Vagina (tissue), 2 donors: ENCODE data around the gene CCDC8. TPM values are rescaled to one million over a fixed set of nuclear protein-coding genes. Genes with fewer than 3 reads are reported as not detected.

ENCODE experiments used
- DNase-seq, 2 donors: peaks; one replicate each; pipeline ENCODE4 v3.0.0-alpha.2; 2017; ENCODE audit errors: extremely low spot score in 2 of 2
- H3K27ac ChIP-seq: fragments of 200-600 bp; sonication (generic); one replicate; pipeline ENCODE4 v1.5.1; 2019
- H3K27me3 ChIP-seq: fragments of 200-600 bp; sonication (generic); one replicate; pipeline ENCODE4 v1.5.1; 2019
- H3K36me3 ChIP-seq, 2 donors: fragments of 200-600 bp; sonication (generic); one replicate each; pipeline ENCODE4 v1.5.1; 2017 to 2019
- H3K4me1 ChIP-seq: fragments of 200-600 bp; sonication (generic); one replicate; pipeline ENCODE4 v1.5.1; 2019
- H3K4me3 ChIP-seq, 2 donors: fragments of 200-600 bp; sonication (generic); 1 replicate in 1 of 2; 2 replicates in 1 of 2; pipeline ENCODE4 v1.5.1; 2016 to 2019
- H3K9me3 ChIP-seq: fragments of 200-600 bp; sonication (generic); one replicate; pipeline ENCODE4 v1.5.1; 2019
- POLR2A ChIP-seq, 2 donors: fragments of 450-650 bp; IDR thresholded peaks; one replicate each; pipeline ENCODE4 v1.6.1; 2017; ENCODE audit warnings: antibody characterized with exemption in 2 of 2, mild to moderate bottlenecking in 2 of 2, moderate library complexity in 2 of 2
- POLR2AphosphoS5 ChIP-seq, 2 donors: sonication (generic); formaldehyde crosslinking; IDR thresholded peaks; one replicate each; pipeline ENCODE4 v1.9.0; 2017; ENCODE audit warnings: antibody characterized with exemption in 2 of 2, mild to moderate bottlenecking in 2 of 2, low read depth in 1 of 2; ENCODE audit not compliant: insufficient read depth in 1 of 2
- intact Hi-C: fragments of 100-400 bp; cut with DNase I; formaldehyde crosslinking; loops from one replicate; pipeline ENCODE4 v1.15.1; 2023
- total RNA-seq: library from RNA; depleted of rRNA; stranded (reverse); fragments of >200 nt; gene quantifications from one replicate; pipeline ENCODE4 v1.2.3, GENCODE V29; 2016
- TF ChIP-seq, protein P1 (sequence below), 3 experiments: fragments of 450-650 bp in 2 of 3; fragments of 200-600 bp in 1 of 3; sonication (generic) in 1 of 3; IDR thresholded peaks; one replicate each; pipeline ENCODE4 v1.5.1; 2017 to 2019; ENCODE audit warnings: antibody characterized with exemption in 3 of 3, mild to moderate bottlenecking in 2 of 3, moderate library complexity in 2 of 3

The CCDC8 gene
- total RNA-seq, 1 donor from 2014 or later, result 7.4 TPM

DNA sequence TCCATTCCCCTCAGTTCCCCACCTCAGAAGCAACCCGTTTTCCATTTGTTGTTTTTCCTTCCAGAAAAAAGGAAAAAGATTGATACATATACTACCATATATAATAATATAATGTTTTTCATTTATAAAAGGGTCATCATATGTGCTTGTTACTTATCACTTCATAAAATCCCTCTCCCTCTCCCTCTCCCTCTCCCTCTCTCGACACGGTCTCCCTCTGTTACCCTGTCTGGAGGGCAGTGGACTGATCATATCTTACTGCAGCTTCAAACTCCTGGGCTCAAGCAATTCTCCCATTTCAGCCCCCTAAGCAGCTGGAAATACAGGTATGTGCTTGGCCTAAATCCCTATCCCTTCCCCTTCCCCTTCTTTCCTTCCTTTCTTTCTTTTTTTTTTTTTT, 40.9 kb upstream of the CCDC8 start:
- DNase-seq, result no peak
- Histone ChIP-seq H3K4me3 (no peak overlapping the region), H3K9me3 (no peaks in the 10 kb centered on the region), H3K27ac (no peak overlapping the region), H3K36me3 (no peaks in the 10 kb centered on the region), H3K4me1 (no peaks in the 10 kb centered on the region), H3K27me3 (no peaks in the 10 kb centered on the region)
- TF ChIP-seq, protein P1, sequence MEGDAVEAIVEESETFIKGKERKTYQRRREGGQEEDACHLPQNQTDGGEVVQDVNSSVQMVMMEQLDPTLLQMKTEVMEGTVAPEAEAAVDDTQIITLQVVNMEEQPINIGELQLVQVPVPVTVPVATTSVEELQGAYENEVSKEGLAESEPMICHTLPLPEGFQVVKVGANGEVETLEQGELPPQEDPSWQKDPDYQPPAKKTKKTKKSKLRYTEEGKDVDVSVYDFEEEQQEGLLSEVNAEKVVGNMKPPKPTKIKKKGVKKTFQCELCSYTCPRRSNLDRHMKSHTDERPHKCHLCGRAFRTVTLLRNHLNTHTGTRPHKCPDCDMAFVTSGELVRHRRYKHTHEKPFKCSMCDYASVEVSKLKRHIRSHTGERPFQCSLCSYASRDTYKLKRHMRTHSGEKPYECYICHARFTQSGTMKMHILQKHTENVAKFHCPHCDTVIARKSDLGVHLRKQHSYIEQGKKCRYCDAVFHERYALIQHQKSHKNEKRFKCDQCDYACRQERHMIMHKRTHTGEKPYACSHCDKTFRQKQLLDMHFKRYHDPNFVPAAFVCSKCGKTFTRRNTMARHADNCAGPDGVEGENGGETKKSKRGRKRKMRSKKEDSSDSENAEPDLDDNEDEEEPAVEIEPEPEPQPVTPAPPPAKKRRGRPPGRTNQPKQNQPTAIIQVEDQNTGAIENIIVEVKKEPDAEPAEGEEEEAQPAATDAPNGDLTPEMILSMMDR (IDR thresholded peaks at IDR 0.05), result no peak
- no peak for TF ChIP-seq POLR2AphosphoS5 (IDR thresholded peaks at IDR 0.05; ENCODE audit: insufficient read depth in 1 of 2, low read depth in 1 of 2)
- no peak for TF ChIP-seq POLR2A (IDR thresholded peaks at IDR 0.05)
- intact Hi-C loops, result no loop called here

DNA sequence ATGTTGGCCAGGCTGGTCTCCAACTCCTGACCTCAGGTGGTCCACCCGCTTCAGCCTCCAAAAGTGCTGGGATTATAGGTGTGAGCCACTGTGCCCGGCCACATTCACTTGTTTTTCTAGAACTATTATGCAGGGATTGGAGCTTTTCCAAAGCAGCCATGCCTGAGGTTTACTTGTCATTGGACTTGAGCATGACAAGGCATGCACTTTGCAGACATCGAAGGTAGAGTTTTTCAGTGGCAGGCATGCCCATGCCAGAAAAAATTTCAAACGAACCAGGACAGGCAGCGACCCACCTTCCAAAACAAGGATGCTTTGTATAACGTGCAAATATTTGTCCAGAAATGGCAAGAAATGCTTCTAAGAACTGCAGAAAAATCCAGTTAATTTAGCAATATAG, 40.3 kb upstream of the CCDC8 start:
- no peak for DNase-seq
- Histone ChIP-seq H3K27ac (no peak overlapping the region), H3K4me1 (no peaks in the 10 kb centered on the region), H3K27me3 (no peaks in the 10 kb centered on the region), H3K36me3 (no peaks in the 10 kb centered on the region), H3K9me3 (no peaks in the 10 kb centered on the region), H3K4me3 (no peak overlapping the region)
- TF ChIP-seq, protein P1 (IDR thresholded peaks at IDR 0.05), result no peak
- TF ChIP-seq POLR2A (IDR thresholded peaks at IDR 0.05), result no peak
- no peak for TF ChIP-seq POLR2AphosphoS5 (IDR thresholded peaks at IDR 0.05; ENCODE audit: insufficient read depth in 1 of 2, low read depth in 1 of 2)
- intact Hi-C loops, result no loop called here

DNA sequence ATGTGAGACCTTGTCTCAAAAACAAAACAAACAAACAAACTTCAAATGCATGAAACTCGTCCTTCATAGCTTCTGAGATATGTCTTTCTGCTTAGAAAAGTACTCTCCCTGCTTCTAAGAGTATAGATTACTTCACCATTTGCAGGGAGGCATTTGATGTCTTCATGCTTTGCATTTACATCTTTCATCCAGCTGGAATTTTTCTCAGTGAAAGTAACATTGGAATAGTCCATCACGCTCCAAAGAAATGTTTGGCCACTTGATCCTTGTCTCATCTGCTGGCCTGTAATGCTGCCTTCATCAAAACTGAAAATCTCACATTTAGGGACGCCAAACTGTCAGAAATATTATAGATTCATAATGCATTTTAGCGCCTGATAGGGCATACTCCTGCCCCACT, 38.8 kb upstream of the CCDC8 start:
- TF ChIP-seq, protein P1 (IDR thresholded peaks at IDR 0.05), result no peak
- no peak for TF ChIP-seq POLR2AphosphoS5 (IDR thresholded peaks at IDR 0.05; ENCODE audit: insufficient read depth in 1 of 2, low read depth in 1 of 2)
- no peak for TF ChIP-seq POLR2A (IDR thresholded peaks at IDR 0.05)
- Histone ChIP-seq H3K4me3 (no peak overlapping the region), H3K9me3 (no peaks in the 10 kb centered on the region), H3K27me3 (no peaks in the 10 kb centered on the region), H3K36me3 (no peaks in the 10 kb centered on the region), H3K4me1 (no peaks in the 10 kb centered on the region), H3K27ac (no peak overlapping the region)
- intact Hi-C loops, result no loop called here
- DNase-seq, result no peak

DNA sequence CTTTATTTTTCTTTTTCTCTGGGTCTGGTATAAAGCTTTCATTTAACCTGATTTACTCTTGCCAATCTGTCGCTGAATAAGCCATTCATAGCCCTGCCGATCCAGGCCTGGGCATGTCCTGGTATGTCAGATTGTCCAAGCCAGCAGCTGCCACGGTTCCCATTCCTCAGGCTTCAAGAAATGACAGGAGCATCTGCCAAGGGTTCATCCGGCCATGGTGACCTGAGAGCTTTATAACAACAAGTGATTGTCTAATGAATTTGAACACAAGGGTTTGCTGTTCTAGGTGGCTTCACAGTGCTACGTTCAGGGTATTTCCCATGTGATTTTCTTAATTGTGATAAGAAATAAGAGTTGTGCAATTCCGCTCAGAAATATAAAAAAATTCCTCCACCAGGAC, 38.0 kb upstream of the CCDC8 start:
- no peak overlapping the region for H3K4me3 ChIP-seq
- H3K27ac ChIP-seq, result no peak overlapping the region
- DNase-seq, result no peak
- H3K27me3 ChIP-seq, result no peaks in the 10 kb centered on the region
- intact Hi-C loops, result no loop called here
- TF ChIP-seq, protein P1 (IDR thresholded peaks at IDR 0.05), result no peak
- TF ChIP-seq POLR2AphosphoS5 (IDR thresholded peaks at IDR 0.05; ENCODE audit: insufficient read depth in 1 of 2, low read depth in 1 of 2) (no peak), POLR2A (IDR thresholded peaks at IDR 0.05) (no peak)
- H3K4me1 ChIP-seq, result no peaks in the 10 kb centered on the region
- no peaks in the 10 kb centered on the region for H3K36me3 ChIP-seq
- H3K9me3 ChIP-seq, result no peaks in the 10 kb centered on the region

DNA sequence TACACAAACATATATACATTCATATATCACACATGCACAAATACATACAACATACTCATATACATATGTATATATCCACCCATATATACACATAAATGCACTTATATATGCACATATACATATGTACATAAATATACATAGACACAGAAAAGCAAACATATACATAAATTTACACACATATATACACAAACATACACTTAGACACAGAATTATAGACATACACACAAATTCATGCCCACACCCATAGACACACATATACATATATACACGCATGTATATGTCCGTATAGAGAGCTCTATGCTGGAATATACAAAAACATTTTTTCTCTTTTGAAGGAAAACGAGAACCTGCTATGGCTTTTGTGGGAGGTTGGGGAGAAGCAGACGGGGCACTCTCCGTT, 37.4 kb upstream of the CCDC8 start:
- no peaks in the 10 kb centered on the region for H3K4me1 ChIP-seq
- DNase-seq, result no peak
- H3K27me3 ChIP-seq, result no peaks in the 10 kb centered on the region
- no peak for TF ChIP-seq POLR2AphosphoS5 (IDR thresholded peaks at IDR 0.05; ENCODE audit: insufficient read depth in 1 of 2, low read depth in 1 of 2)
- TF ChIP-seq, protein P1 (IDR thresholded peaks at IDR 0.05), result no peak
- no peak for TF ChIP-seq POLR2A (IDR thresholded peaks at IDR 0.05)
- no peak overlapping the region for H3K27ac ChIP-seq
- H3K36me3 ChIP-seq, result no peaks in the 10 kb centered on the region
- no peak overlapping the region for H3K4me3 ChIP-seq
- H3K9me3 ChIP-seq, result no peaks in the 10 kb centered on the region
- intact Hi-C loops, result no loop called here
